H1 (cell line): ENCODE results near the gene ABCB10. TPM values are rescaled to one million over a fixed set of nuclear protein-coding genes. Genes with fewer than 3 reads are reported as not detected.

Source experiments
- CTCF ChIA-PET: fragments of 300-600 bp; sonication (Branson Sonifier 250); formaldehyde crosslinking; loops from one replicate; lab custom pipeline; 2021; ENCODE audit not compliant: partially characterized antibody; lab: Charles Lee
- POLR2A ChIA-PET: fragments of 300-600 bp; sonication (Branson Sonifier 250); formaldehyde crosslinking; loops from one replicate; lab custom pipeline; 2021; ENCODE audit warnings: inconsistent platforms; ENCODE audit not compliant: partially characterized antibody; lab: Charles Lee
- DNase-seq, 2 experiments: peaks; one replicate each; pipeline versions ENCODE4 v3.0.0 to v3.0.0-alpha.2; 2010 to 2022; ENCODE audit warnings: low spot score in 2 of 2, low read depth in 1 of 2, mixed read lengths in 1 of 2
- FAIRE-seq: peaks from 2 replicates; lab custom pipeline; 2011; peaks lifted over from hg19 to GRCh38; lab: Jason Lieb, UNC
- H2AFZ ChIP-seq: 2 replicates; pipeline ENCODE4 v1.8.1; 2012; ENCODE audit warnings: low read length, inconsistent platforms
- H2AK5ac ChIP-seq: 2 replicates; pipeline ENCODE4 v1.6.1; 2013; ENCODE audit warnings: low read depth, low read length
- H2BK120ac ChIP-seq: replicated peaks from 2 replicates; pipeline ENCODE3; 2013; ENCODE audit warnings: low read depth, low read length, inconsistent platforms
- H2BK12ac ChIP-seq: 2 replicates; pipeline ENCODE4 v1.6.1; 2013; ENCODE audit warnings: low read depth, low read length
- H2BK15ac ChIP-seq: 2 replicates; pipeline ENCODE4 v1.6.1; 2013; ENCODE audit warnings: low read length
- H2BK20ac ChIP-seq: 2 replicates; pipeline ENCODE4 v1.6.1; 2013; ENCODE audit warnings: low read length
- H2BK5ac ChIP-seq: 2 replicates; pipeline ENCODE4 v1.6.1; 2013; ENCODE audit warnings: low read depth, low read length
- H3K14ac ChIP-seq: 2 replicates; pipeline ENCODE4 v1.6.1; 2013; ENCODE audit warnings: inconsistent platforms; ENCODE audit not compliant: insufficient read length
- H3K18ac ChIP-seq: 2 replicates; pipeline ENCODE4 v1.6.1; 2013; ENCODE audit warnings: low read length; ENCODE audit errors: extremely low read depth
- H3K23ac ChIP-seq: 2 replicates; pipeline ENCODE4 v1.6.1; 2013; ENCODE audit warnings: inconsistent platforms; ENCODE audit not compliant: insufficient read length
- H3K23me2 ChIP-seq: 2 replicates; pipeline ENCODE4 v1.6.1; 2013; ENCODE audit warnings: low read depth, low read length
- H3K27ac ChIP-seq: 2 replicates; pipeline ENCODE4 v1.6.1; 2011; ENCODE audit warnings: low read depth, low read length, inconsistent platforms
- H3K27me3 ChIP-seq, 4 experiments: replicated peaks in 1 of 4; 1 replicate in 1 of 4; 2 replicates in 3 of 4; pipeline versions ENCODE4 v1.6.1 to v1.8.1; 2011 to 2013; ENCODE audit warnings: low read length in 3 of 4, mild to moderate bottlenecking in 3 of 4, inconsistent platforms in 2 of 4, mixed read lengths in 2 of 4, moderate library complexity in 1 of 4; ENCODE audit not compliant: control insufficient read depth in 3 of 4, insufficient read depth in 3 of 4; ENCODE audit errors: extremely low read depth in 1 of 4
- H3K36me3 ChIP-seq, 4 experiments: 2 replicates each; pipeline versions ENCODE4 v1.6.1 to v1.8.1; 2011 to 2013; ENCODE audit warnings: mild to moderate bottlenecking in 4 of 4, low read length in 3 of 4, moderate library complexity in 2 of 4, control low read depth in 1 of 4, inconsistent platforms in 1 of 4; ENCODE audit not compliant: insufficient read depth in 4 of 4, control insufficient read depth in 2 of 4
- H3K4ac ChIP-seq: replicated peaks from 2 replicates; pipeline ENCODE3; 2013; ENCODE audit warnings: low read length, low read depth, mixed read lengths, inconsistent platforms; ENCODE audit not compliant: insufficient read length
- H3K4me1 ChIP-seq, 4 experiments: replicated peaks in 1 of 4; 1 replicate in 1 of 4; 2 replicates in 3 of 4; pipeline versions ENCODE4 v1.6.1 to v1.8.1; 2011 to 2013; ENCODE audit warnings: low read length in 3 of 4, inconsistent platforms in 2 of 4, mixed read lengths in 1 of 4; ENCODE audit not compliant: insufficient read depth in 4 of 4, control insufficient read depth in 3 of 4
- H3K4me2 ChIP-seq, 2 experiments: 2 replicates each; pipeline versions ENCODE4 v1.6.1 to v1.8.1; 2011 to 2013; ENCODE audit warnings: low read depth in 2 of 2, low read length in 2 of 2, control low read depth in 1 of 2, inconsistent platforms in 1 of 2, mild to moderate bottlenecking in 1 of 2; ENCODE audit not compliant: insufficient read depth in 1 of 2
- H3K4me3 ChIP-seq, 4 experiments: fragments of 200-600, 300-600 bp in 1 of 4; sonication (generic), shearing (Covaris generic), sonication (Bioruptor Twin) in 1 of 4; 2 replicates each; pipeline versions ENCODE4 v1.5.1 to v1.8.1; 2011 to 2016; ENCODE audit warnings: low read length in 4 of 4, low read depth in 3 of 4, control low read depth in 2 of 4, inconsistent platforms in 2 of 4, mild to moderate bottlenecking in 2 of 4, mixed read lengths in 1 of 4, moderate library complexity in 1 of 4; ENCODE audit not compliant: insufficient read depth in 2 of 4; ENCODE audit errors: extremely low read depth in 1 of 4
- H3K56ac ChIP-seq: replicated peaks from 2 replicates; pipeline ENCODE3; 2013; ENCODE audit warnings: low read depth, mild to moderate bottlenecking, mixed read lengths, low read length, inconsistent platforms; ENCODE audit not compliant: insufficient read length
- H3K79me1 ChIP-seq: 2 replicates; pipeline ENCODE4 v1.6.1; 2013; ENCODE audit warnings: low read depth, low read length, control low read depth
- H3K79me2 ChIP-seq, 2 experiments: 2 replicates each; pipeline versions ENCODE4 v1.6.1 to v1.8.1; 2012 to 2013; ENCODE audit warnings: low read length in 2 of 2, mild to moderate bottlenecking in 2 of 2, inconsistent platforms in 1 of 2; ENCODE audit not compliant: insufficient read depth in 2 of 2, control insufficient read depth in 1 of 2
- H3K9ac ChIP-seq, 4 experiments: replicated peaks in 1 of 4; 1 replicate in 1 of 4; 2 replicates in 3 of 4; pipeline versions ENCODE4 v1.6.1 to v1.8.1; 2011 to 2013; ENCODE audit warnings: low read depth in 3 of 4, low read length in 3 of 4, control low read depth in 2 of 4, mild to moderate bottlenecking in 2 of 4, moderate library complexity in 2 of 4, inconsistent platforms in 1 of 4; ENCODE audit errors: extremely low read depth in 1 of 4
- H3K9me3 ChIP-seq, 2 experiments: 2 replicates each; pipeline versions ENCODE4 v1.6.1 to v1.8.1; 2012 to 2013; ENCODE audit warnings: mild to moderate bottlenecking in 2 of 2, moderate library complexity in 2 of 2, control low read depth in 1 of 2, inconsistent platforms in 1 of 2, low read depth in 1 of 2, low read length in 1 of 2, mixed read lengths in 1 of 2; ENCODE audit not compliant: insufficient read depth in 2 of 2
- H4K20me1 ChIP-seq, 2 experiments: replicated peaks in 1 of 2; 2 replicates each; pipeline versions ENCODE3 to v1.8.1; 2011 to 2013; ENCODE audit warnings: inconsistent platforms in 2 of 2, low read length in 2 of 2, mild to moderate bottlenecking in 1 of 2; ENCODE audit not compliant: insufficient read depth in 2 of 2, control insufficient read depth in 1 of 2
- H4K5ac ChIP-seq: 2 replicates; pipeline ENCODE4 v1.6.1; 2013; ENCODE audit warnings: low read length, low read depth, mixed read lengths, inconsistent platforms; ENCODE audit not compliant: insufficient read length
- H4K8ac ChIP-seq: 2 replicates; pipeline ENCODE4 v1.8.0; 2013; ENCODE audit warnings: mild to moderate bottlenecking, moderate library complexity, low read length, inconsistent platforms; ENCODE audit not compliant: insufficient read depth; ENCODE audit errors: extremely low read depth
- H4K91ac ChIP-seq: replicated peaks from 2 replicates; pipeline ENCODE3; 2013; ENCODE audit warnings: low read length, mixed read lengths, inconsistent platforms; ENCODE audit not compliant: insufficient read length
- BACH1 ChIP-seq: IDR thresholded peaks from 2 replicates; pipeline ENCODE4 v1.6.1; 2012; ENCODE audit warnings: low read length, improper control_type of control experiment
- CBX8 ChIP-seq: fragments of 300-800, 300-1000 bp; sonication (generic); IDR thresholded peaks from 2 replicates; pipeline ENCODE4 v1.7.1; 2016; ENCODE audit warnings: low read depth, low read length, borderline replicate concordance
- GABPA ChIP-seq: IDR thresholded peaks from 2 replicates; pipeline ENCODE4 v1.6.1; 2011; ENCODE audit warnings: mild to moderate bottlenecking, low read length, moderate library complexity, borderline replicate concordance; ENCODE audit not compliant: insufficient read depth
- KDM4A ChIP-seq: IDR thresholded peaks from one replicate; pipeline ENCODE4 v1.7.1; 2012; ENCODE audit warnings: low read depth, mild to moderate bottlenecking, moderate library complexity, low read length, inconsistent platforms; ENCODE audit not compliant: severe bottlenecking
- MAFK ChIP-seq: IDR thresholded peaks from 2 replicates; pipeline ENCODE4 v1.6.1; 2012; ENCODE audit warnings: low read depth, mild to moderate bottlenecking, improper control_type of control experiment, low read length
- MAX ChIP-seq: IDR thresholded peaks from 2 replicates; pipeline ENCODE4 v1.6.1; 2012; ENCODE audit warnings: inconsistent platforms
- RBBP5 ChIP-seq: IDR thresholded peaks from 2 replicates; pipeline ENCODE4 v1.7.1; 2012; ENCODE audit warnings: low read depth, mild to moderate bottlenecking, inconsistent platforms, low read length, moderate library complexity, borderline replicate concordance
- WGBS, 2 experiments: shearing (Covaris generic) in 1 of 2; methylation state at CpG; one replicate each; pipeline versions ENCODE4 v1.1.6 to v1.1.7; 2013 to 2015; ENCODE audit warnings: low lambda C conversion rate in 2 of 2, mixed read lengths in 2 of 2, inconsistent platforms in 1 of 2, low coverage in 1 of 2, missing lambda C conversion rate in 1 of 2; ENCODE audit not compliant: insufficient replicate concordance in 2 of 2, insufficient coverage in 1 of 2, insufficient read length in 1 of 2; ENCODE audit errors: extremely low coverage in 1 of 2, missing lambda C conversion rate in 1 of 2; 5-methylcytosine and 5-hydroxymethylcytosine counted together
- polyA plus RNA-seq, 7 experiments: library from polyadenylated mRNA; depleted of rRNA in 3 of 7; stranded (reverse) in 5 of 7; unstranded in 2 of 7; fragments of >200 nt in 5 of 7; fragments of 200-250 nt in 2 of 7; gene quantifications; 1 replicate in 5 of 7; 2 replicates in 1 of 7; 4 replicates in 1 of 7; pipeline versions ENCODE4 v1.2.1 to v1.2.3, GENCODE V29; 2011 to 2013; ENCODE audit warnings: missing spikeins in 2 of 7, mixed read lengths in 2 of 7
- total RNA-seq: library from RNA; stranded (reverse); fragmentation: NEBNext Ultra II Directional; extraction: Animal tissue kit (Norgen Biotek cat#: 25700); gene quantifications from 2 replicates; pipeline ENCODE4 v1.2.1, GENCODE V29; 2021

The ABCB10 gene
- total and polyA plus RNA-seq, 2 of the 8 experiments (the other 6 are each of a cell fraction or from before 2014, with no cell fraction given), result 3.6 to 11.9 TPM

- no peak overlapping the region for H2BK120ac ChIP-seq
- peaks cover 0 to 21% of the 10 kb centered on the region in 2 experiments; a peak in 2 of 4 replicates for H3K79me2 ChIP-seq
- H2BK5ac ChIP-seq, result no peak overlapping the region
- H3K27me3 ChIP-seq, result no peaks in the 10 kb centered on the region; a peak in 1 of 7 replicates
- no peak overlapping the region; the same call in 1 of the 2 replicates for H3K18ac ChIP-seq
- peak overlapping the region; percentile 70 to 71 for H3K4me2 ChIP-seq
- H3K14ac ChIP-seq, result no peak overlapping the region
- H3K23me2 ChIP-seq, result no peaks in the 10 kb centered on the region; the same call in 1 of the 2 replicates
- H2AFZ ChIP-seq, result no peak overlapping the region
- peak overlapping the region; percentile 64 for H3K56ac ChIP-seq
- H3K4me1 ChIP-seq, result peaks cover 0 to 7% (median under 1%) of the 10 kb centered on the region in 4 experiments; a peak in 3 of 7 replicates
- H2BK20ac ChIP-seq, result no peak overlapping the region
- H3K27ac ChIP-seq, result no peak overlapping the region; the same call in 1 of the 2 replicates
- FAIRE-seq (no peak), DNase-seq (peak in 1 of 2 experiments; percentile 70)
- H3K79me1 ChIP-seq, result peaks cover 3% of the 10 kb centered on the region
- no peaks in the 10 kb centered on the region for H3K9me3 ChIP-seq
- 0 out of 2 replicates have a peak overlapping the region, but pooled peaks have one; percentile 29 for H2BK15ac ChIP-seq
- no peak overlapping the region for H3K23ac ChIP-seq
- 1% methylated on average over 33 of the region's 59 CpGs; no CpG with 5 or more reads in 1 of the 2 experiments for WGBS, 2 experiments
- H4K20me1 ChIP-seq, result peaks cover 3 to 4% of the 10 kb centered on the region in 2 experiments
- H2BK12ac ChIP-seq, result no peak overlapping the region
- no peak overlapping the region for H4K5ac ChIP-seq
- no peak overlapping the region for H3K4ac ChIP-seq
- H3K9ac ChIP-seq, result peak overlapping the region; percentile 20 to 79 (median 60)
- no peak for TF ChIP-seq CBX8
- TF ChIP-seq RBBP5, result no peak
- TF ChIP-seq KDM4A, result peak; percentile 51
- no peak for TF ChIP-seq BACH1
- no peak for TF ChIP-seq MAFK
- 0 out of 2 replicates have a peak, but pooled peaks have one; percentile 11 for TF ChIP-seq MAX
- TF ChIP-seq GABPA, result 0 out of 2 replicates have a peak, but pooled peaks have one; percentile 16
- H3K36me3 ChIP-seq, result no peaks in the 10 kb centered on the region
- H4K8ac ChIP-seq, result no peak overlapping the region; the same call in 1 of the 2 replicates
- POLR2A ChIA-PET, result interaction anchor here (0.6 to 1.4 kb wide), 7 partner anchors 21 to 1623 kb away, joined by 3 to 9 read pairs (median 3); partner anchors contain the start of genes TAF5L and URB2
- H3K4me3 ChIP-seq, result peak overlapping the region; percentile 75 to 91 (median 76)
- CTCF ChIA-PET, result interaction anchor here (0.6 to 2.5 kb wide), 6 partner anchors 9 to 534 kb away, joined by 3 to 14 read pairs (median 4); no protein-coding TSS in a partner anchor
- H2AK5ac ChIP-seq, result no peak overlapping the region
- H4K91ac ChIP-seq, result no peak overlapping the region
Measured at GRCh38 chr1:229557913-229558414, 543 bp downstream of the ABCB10 start.
